Measurements from ENCODE around the gene CRABP1.

Gene CRABP1

GRCh38 chr15:78317145-78317836 is 22.9 kb upstream of the CRABP1 start:
- no peak for DNase-seq

GRCh38 chr15:78319588-78319987 is 20.6 kb upstream of the CRABP1 start:
- no peak for DNase-seq

- DNase-seq, result no peak
These were observed 20.0 kb upstream of the CRABP1 start for GRCh38 chr15:78320183-78320582.

- no peak for DNase-seq
These were observed 19.0 kb upstream of the CRABP1 start for GRCh38 chr15:78321041-78321570.

- no peak for DNase-seq
These were observed 18.4 kb upstream of the CRABP1 start for GRCh38 chr15:78321786-78322185.

GRCh38 chr15:78322243-78322642 is 17.9 kb upstream of the CRABP1 start:
- DNase-seq, result no peak

- no peak for DNase-seq
These were observed 17.2 kb upstream of the CRABP1 start for GRCh38 chr15:78322724-78323521.

- no peak for DNase-seq
These were observed 16.5 kb upstream of the CRABP1 start for GRCh38 chr15:78323693-78324092.

- no peak for DNase-seq
These were observed 16.0 kb upstream of the CRABP1 start for GRCh38 chr15:78324144-78324543.

GRCh38 chr15:78325092-78325843 is 14.9 kb upstream of the CRABP1 start:
- no peak for DNase-seq

- no peak for DNase-seq
These were observed 12.7 kb upstream of the CRABP1 start for GRCh38 chr15:78327466-78327865.

- no peak for DNase-seq
These were observed 10.5 kb upstream of the CRABP1 start for GRCh38 chr15:78329625-78330024.

- DNase-seq, result no peak
These were observed 5.3 kb upstream of the CRABP1 start for GRCh38 chr15:78334845-78335244.

- DNase-seq, result no peak
These were observed 4.2 kb upstream of the CRABP1 start for GRCh38 chr15:78335985-78336384.

- DNase-seq, result no peak
These were observed 1.4 kb upstream of the CRABP1 start for GRCh38 chr15:78338781-78339180.

- no peak for DNase-seq
These were observed 594 bp upstream of the CRABP1 start for GRCh38 chr15:78339559-78339958.

GRCh38 chr15:78341057-78341987 is 1.2 kb downstream of the CRABP1 start:
- no peak for DNase-seq

- DNase-seq, result no peak
These were observed 1.9 kb downstream of the CRABP1 start for GRCh38 chr15:78342021-78342420.

- no peak for DNase-seq
These were observed 3.3 kb downstream of the CRABP1 start for GRCh38 chr15:78343276-78344060.

GRCh38 chr15:78345396-78346125 is 5.4 kb downstream of the CRABP1 start:
- no peak for DNase-seq
